Measurements from ENCODE around the gene ROR1.
"Not testable (repeated sequence)": the region's sequence is repeated elsewhere in the genome, so short reads cannot be mapped to it uniquely, and the experiment has no call there.

ROR1 gene

GRCh38 chr1:63794939-63795378 is 21.1 kb downstream of the ROR1 start:
- DNase-seq = no peak

GRCh38 chr1:63795455-63795854 is 21.6 kb downstream of the ROR1 start:
- DNase-seq = no peak

GRCh38 chr1:63797056-63797726 is 23.4 kb downstream of the ROR1 start:
- DNase-seq = no peak

GRCh38 chr1:63798284-63798683 is 24.5 kb downstream of the ROR1 start:
- no peak for DNase-seq

- DNase-seq = no peak
These were observed 25.5 kb downstream of the ROR1 start for GRCh38 chr1:63799307-63799706.

- no peak for DNase-seq
These were observed 26.0 kb downstream of the ROR1 start for GRCh38 chr1:63799820-63800219.

GRCh38 chr1:63802109-63802508 is 28.3 kb downstream of the ROR1 start:
- no peak for DNase-seq

- DNase-seq = no peak
These were observed 31.1 kb downstream of the ROR1 start for GRCh38 chr1:63804829-63805484.

GRCh38 chr1:63807046-63807445 is 33.2 kb downstream of the ROR1 start:
- DNase-seq = no peak

GRCh38 chr1:63810936-63811469 is 37.2 kb downstream of the ROR1 start:
- no peak for DNase-seq

- DNase-seq = no peak
These were observed 38.4 kb downstream of the ROR1 start for GRCh38 chr1:63812071-63812700.

- no peak for DNase-seq
These were observed 40.0 kb downstream of the ROR1 start for GRCh38 chr1:63813829-63814277.

GRCh38 chr1:63816217-63816815 is 42.5 kb downstream of the ROR1 start:
- not testable (repeated sequence) for DNase-seq

- no peak for DNase-seq
These were observed 43.4 kb downstream of the ROR1 start for GRCh38 chr1:63817152-63817667.

- no peak for DNase-seq
These were observed 43.9 kb downstream of the ROR1 start for GRCh38 chr1:63817700-63818099.

GRCh38 chr1:63818567-63819325 is 44.9 kb downstream of the ROR1 start:
- no peak for DNase-seq

GRCh38 chr1:63819795-63820194 is 46.0 kb downstream of the ROR1 start:
- DNase-seq = no peak

- DNase-seq = no peak
These were observed 47.5 kb downstream of the ROR1 start for GRCh38 chr1:63821091-63822005.

GRCh38 chr1:63822540-63822939 is 48.7 kb downstream of the ROR1 start:
- DNase-seq = no peak

- no peak for DNase-seq
These were observed 50.6 kb downstream of the ROR1 start for GRCh38 chr1:63824451-63824850.

GRCh38 chr1:63825111-63825510 is 51.3 kb downstream of the ROR1 start:
- no peak for DNase-seq
